Activated CD4-positive, alpha-beta memory T cell treated with anti-CD3 and anti-CD28 coated beads, Interleukin-2, amount 10 ng/mL, durations not matched to agents 7 days and 5 days (primary cell): ENCODE data around the gene CYTH2. TPM values are rescaled to one million over a fixed set of nuclear protein-coding genes. Genes with fewer than 3 reads are reported as not detected.

Source experiments
- CTCF ChIA-PET: fragments of 350-600 bp; sonication (Branson Sonifier 250); formaldehyde crosslinking; loops from one replicate; lab custom pipeline; 2021; ENCODE audit warnings: antibody characterized with exemption, inconsistent platforms; lab: Charles Lee
- POLR2A ChIA-PET: fragments of 350-600 bp; sonication (Branson Sonifier 250); formaldehyde crosslinking; loops from one replicate; lab custom pipeline; 2021; ENCODE audit warnings: antibody characterized with exemption; lab: Charles Lee
- DNase-seq: peaks from one replicate; pipeline ENCODE4 v3.0.0-alpha.2; 2020
- H3K27ac Mint-ChIP-seq: one replicate; pipeline ENCODE4 v1.8.0; 2021; ENCODE audit warnings: mild to moderate bottlenecking, mixed read lengths
- H3K27me3 Mint-ChIP-seq: one replicate; pipeline ENCODE4 v1.8.0; 2021; ENCODE audit warnings: mixed read lengths
- H3K36me3 Mint-ChIP-seq: one replicate; pipeline ENCODE4 v1.8.0; 2021; ENCODE audit warnings: low read depth, mixed read lengths
- H3K4me1 Mint-ChIP-seq: one replicate; pipeline ENCODE4 v1.8.0; 2021; ENCODE audit warnings: mixed read lengths
- H3K4me3 Mint-ChIP-seq: one replicate; pipeline ENCODE4 v1.8.0; 2021; ENCODE audit warnings: mild to moderate bottlenecking, mixed read lengths
- H3K9me3 Mint-ChIP-seq: one replicate; pipeline ENCODE4 v1.8.0; 2021; ENCODE audit warnings: mixed read lengths
- total RNA-seq, 2 experiments: library from RNA; stranded (reverse); gene quantifications; one replicate each; pipeline ENCODE4 v1.2.3, GENCODE V29; 2021

The CYTH2 gene
- total RNA-seq, 2 experiments from 2014 or later, result 53.2 to 55.3 TPM

- H3K27ac Mint-ChIP-seq, result peak overlapping the region; percentile 83
- peaks cover 19% of the 10 kb centered on the region for H3K36me3 Mint-ChIP-seq
- H3K4me3 Mint-ChIP-seq, result peak overlapping the region; percentile 83
- H3K9me3 Mint-ChIP-seq, result no peaks in the 10 kb centered on the region
- ChIA-PET POLR2A (interaction anchor here (0.8 to 1.7 kb wide), 3 partner anchors 13 to 81 kb away, joined by 3 to 4 read pairs (median 3); partner anchors contain the start of genes LMTK3, SYNGR4 and TMEM143), CTCF (interaction anchor here (0.9 to 1.6 kb wide), 5 partner anchors 45 to 124 kb away, joined by 3 to 8 read pairs (median 3); partner anchors contain the start of gene KDELR1)
- H3K27me3 Mint-ChIP-seq, result peaks cover 25% of the 10 kb centered on the region
- H3K4me1 Mint-ChIP-seq, result peaks cover 42% of the 10 kb centered on the region
- DNase-seq, result no peak
Observed at GRCh38 chr19:48444936-48445200, 24.3 kb upstream of the CYTH2 start.

DNA sequence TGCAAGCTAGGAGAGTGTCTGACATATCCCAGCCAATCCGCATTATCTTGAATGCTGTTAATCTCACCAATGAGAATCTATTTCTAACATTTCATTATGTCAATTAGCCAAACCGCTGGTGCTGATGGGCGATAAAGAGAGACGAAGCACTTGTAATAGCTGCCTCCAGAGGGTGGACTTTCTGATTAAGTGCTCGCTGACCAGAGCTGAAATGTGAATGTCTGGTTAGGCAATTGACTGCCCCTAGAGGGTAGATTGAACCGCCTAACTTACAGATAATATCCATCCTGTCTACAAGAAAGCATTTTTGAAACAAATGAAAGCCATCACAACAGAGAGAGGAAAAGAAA lies 23.9 kb upstream of the CYTH2 start:
- H3K4me3 Mint-ChIP-seq, result peak overlapping the region; percentile 83
- H3K27ac Mint-ChIP-seq, result peak overlapping the region; percentile 83
- no peak for DNase-seq
- no peaks in the 10 kb centered on the region for H3K9me3 Mint-ChIP-seq
- ChIA-PET POLR2A (interaction anchor here (0.8 to 1.4 kb wide), 3 partner anchors 12 to 81 kb away, joined by 3 read pairs; partner anchors contain the start of genes SYNGR4 and TMEM143), CTCF (interaction anchor here (0.9 to 1.6 kb wide), 5 partner anchors 44 to 124 kb away, joined by 3 to 8 read pairs (median 3); partner anchors contain the start of gene KDELR1)
- peaks cover 25% of the 10 kb centered on the region for H3K27me3 Mint-ChIP-seq
- peaks cover 42% of the 10 kb centered on the region for H3K4me1 Mint-ChIP-seq
- peaks cover 19% of the 10 kb centered on the region for H3K36me3 Mint-ChIP-seq

DNA sequence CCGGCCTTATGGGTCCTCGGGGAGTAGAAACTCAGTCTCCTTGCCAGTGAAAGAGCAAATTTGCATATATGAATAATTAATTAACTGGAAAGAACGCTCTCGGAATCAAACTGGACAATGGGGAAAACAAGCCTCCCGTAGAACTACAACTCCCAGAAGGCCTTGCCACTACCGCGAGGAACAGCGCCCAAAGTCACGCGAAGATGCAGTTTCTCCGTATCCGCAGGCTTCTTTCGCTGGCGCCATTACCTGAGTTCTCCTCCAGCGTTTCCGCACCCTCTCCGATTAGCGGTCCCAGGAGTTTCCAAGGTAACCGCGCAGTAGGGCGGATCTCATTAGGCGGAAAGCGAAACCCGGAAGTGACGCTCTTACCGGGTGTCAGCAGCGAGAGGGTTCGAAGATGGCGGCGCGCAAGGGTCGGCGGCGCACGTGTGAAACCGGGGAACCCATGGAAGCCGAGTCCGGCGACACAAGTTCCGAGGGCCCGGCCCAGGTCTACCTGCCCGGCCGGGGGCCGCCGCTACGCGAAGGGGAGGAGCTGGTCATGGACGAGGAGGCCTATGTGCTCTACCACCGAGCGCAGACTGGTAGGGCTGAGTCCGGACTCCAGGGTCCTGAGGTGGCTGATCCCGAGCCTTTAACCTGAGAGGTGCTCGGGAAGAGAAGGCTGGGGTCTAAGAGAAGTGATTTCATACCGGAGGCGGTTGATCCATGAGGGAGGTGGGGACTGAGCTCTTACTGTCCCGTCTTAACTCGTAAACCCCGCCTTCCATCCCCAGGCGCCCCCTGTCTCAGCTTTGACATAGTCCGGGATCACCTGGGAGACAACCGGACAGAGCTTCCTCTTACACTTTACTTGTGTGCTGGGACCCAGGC lies 23.3 kb upstream of the CYTH2 start, which contains the start of gene GRWD1:
Gene GRWD1 (plus strand): TSS at position 378 of the 876 bp plus-strand sequence. CDS start 23 bp downstream, at position 401.
- ChIA-PET CTCF (interaction anchor here (0.7 to 1.6 kb wide), 6 partner anchors 9 to 125 kb away, joined by 3 to 8 read pairs (median 4); partner anchors contain the start of gene KDELR1), POLR2A (interaction anchor here (0.6 to 1.5 kb wide), 7 partner anchors 24 to 1270 kb away, joined by 3 to 6 read pairs (median 3); partner anchors contain the start of genes SYNGR4 and TMEM143)
- H3K4me1 Mint-ChIP-seq, result peaks cover 42% of the 10 kb centered on the region
- peak within 1 kb of the TSS; percentile 83 for H3K4me3 Mint-ChIP-seq
- H3K27me3 Mint-ChIP-seq, result peaks cover 24% of the 10 kb centered on the region
- peak within 1 kb of the TSS; percentile 83 for H3K27ac Mint-ChIP-seq
- H3K9me3 Mint-ChIP-seq, result no peaks in the 10 kb centered on the region
- peaks cover 19% of the 10 kb centered on the region for H3K36me3 Mint-ChIP-seq
- peak; percentile 96 for DNase-seq

- Mint-ChIP-seq H3K36me3 (peaks cover 22% of the 10 kb centered on the region), H3K4me3 (peak overlapping the region; percentile 83), H3K9me3 (no peaks in the 10 kb centered on the region), H3K27ac (peak overlapping the region; percentile 40), H3K27me3 (peaks cover 18% of the 10 kb centered on the region), H3K4me1 (peaks cover 41% of the 10 kb centered on the region)
- no peak for DNase-seq
- POLR2A ChIA-PET, result interaction anchor here (0.6 to 1.5 kb wide), 6 partner anchors 39 to 1269 kb away, joined by 3 to 6 read pairs (median 3); partner anchors contain the start of genes SYNGR4 and TMEM143
- CTCF ChIA-PET, result interaction anchor here (0.7 to 1.6 kb wide), 3 partner anchors 10 to 113 kb away, joined by 4 to 8 read pairs (median 4); partner anchors contain the start of gene KDELR1
Observed at GRCh38 chr19:48446579-48446978, 22.6 kb upstream of the CYTH2 start.

DNA sequence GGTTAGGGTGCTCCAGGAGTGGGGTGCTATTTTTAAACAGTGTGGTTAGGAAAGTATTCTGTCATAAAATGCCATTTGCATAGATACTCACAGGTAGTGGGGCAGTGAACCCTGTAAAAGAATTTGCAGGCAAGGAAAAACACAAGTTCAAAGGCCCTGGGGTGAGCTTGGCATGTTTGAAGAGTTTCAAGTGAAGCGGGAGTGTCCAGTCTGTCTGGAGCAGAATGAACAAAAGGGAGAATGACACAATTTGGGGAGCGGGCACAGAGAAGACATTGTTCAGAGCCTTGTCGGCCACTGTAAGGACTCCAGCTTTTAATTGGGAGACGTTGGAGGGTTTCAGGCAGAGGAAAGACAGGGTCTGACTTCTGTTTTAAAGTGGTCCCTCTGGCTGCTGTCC lies 20.6 kb upstream of the CYTH2 start:
- CTCF ChIA-PET, result interaction anchor here (0.8 kb wide), 1 partner anchor 17 kb away, joined by 3 read pairs; no protein-coding TSS in a partner anchor
- H3K4me3 Mint-ChIP-seq, result no peak overlapping the region

GRCh38 chr19:48450441-48450840 lies 18.7 kb upstream of the CYTH2 start:
- Mint-ChIP-seq H3K27ac (no peak overlapping the region), H3K4me3 (no peak overlapping the region), H3K27me3 (no peaks in the 10 kb centered on the region), H3K36me3 (peaks cover 37% of the 10 kb centered on the region), H3K4me1 (peaks cover 25% of the 10 kb centered on the region), H3K9me3 (no peaks in the 10 kb centered on the region)
- ChIA-PET CTCF (no interaction called here), POLR2A (no interaction called here)
- DNase-seq, result no peak

More for the DNA sequence above, 20.6 kb upstream of the CYTH2 start:
- no peak for DNase-seq
- peaks cover 10% of the 10 kb centered on the region for H3K27me3 Mint-ChIP-seq
- H3K9me3 Mint-ChIP-seq, result no peaks in the 10 kb centered on the region
- peaks cover 29% of the 10 kb centered on the region for H3K36me3 Mint-ChIP-seq
- no peak overlapping the region for H3K27ac Mint-ChIP-seq
- POLR2A ChIA-PET, result no interaction called here
- peaks cover 35% of the 10 kb centered on the region for H3K4me1 Mint-ChIP-seq

- peaks cover 37% of the 10 kb centered on the region for H3K36me3 Mint-ChIP-seq
- CTCF ChIA-PET, result no interaction called here
Observed at GRCh38 chr19:48450863-48451262, 18.3 kb upstream of the CYTH2 start.

DNA sequence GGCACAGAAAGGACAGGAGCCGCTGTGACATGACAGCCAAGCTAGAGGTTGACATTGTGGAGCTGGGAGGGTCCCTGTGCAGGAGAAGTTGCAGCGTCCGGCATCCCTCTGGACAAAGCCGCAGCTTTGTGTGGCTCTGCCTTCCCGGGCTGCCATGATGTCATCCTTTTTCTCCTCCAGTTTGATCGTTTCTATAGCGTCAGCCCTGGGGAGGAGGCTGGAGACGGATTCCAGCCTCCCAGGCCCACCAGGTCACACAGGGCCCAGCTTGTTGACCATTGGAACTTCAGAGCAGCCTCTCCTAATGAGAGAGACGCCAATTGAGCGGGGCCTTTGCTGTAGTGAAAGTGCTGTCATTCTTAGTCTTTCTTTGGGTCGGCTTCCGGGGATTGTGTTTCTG lies 17.5 kb upstream of the CYTH2 start:
- CTCF ChIA-PET, result no interaction called here
- Mint-ChIP-seq H3K4me3 (no peak overlapping the region), H3K27me3 (no peaks in the 10 kb centered on the region), H3K9me3 (no peaks in the 10 kb centered on the region), H3K4me1 (peaks cover 13% of the 10 kb centered on the region), H3K36me3 (peaks cover 37% of the 10 kb centered on the region), H3K27ac (no peak overlapping the region)
- DNase-seq, result no peak
- POLR2A ChIA-PET, result no interaction called here

More at GRCh38 chr19:48450863-48451262, 18.3 kb upstream of the CYTH2 start:
- H3K4me3 Mint-ChIP-seq, result no peak overlapping the region
- H3K4me1 Mint-ChIP-seq, result peaks cover 20% of the 10 kb centered on the region
- no peaks in the 10 kb centered on the region for H3K9me3 Mint-ChIP-seq
- POLR2A ChIA-PET, result no interaction called here
- H3K27me3 Mint-ChIP-seq, result no peaks in the 10 kb centered on the region
- no peak overlapping the region for H3K27ac Mint-ChIP-seq
- DNase-seq, result no peak

- peaks cover 38% of the 10 kb centered on the region for H3K36me3 Mint-ChIP-seq
- no peak overlapping the region for H3K4me3 Mint-ChIP-seq
- DNase-seq, result no peak
- no peak overlapping the region for H3K27ac Mint-ChIP-seq
- H3K9me3 Mint-ChIP-seq, result no peaks in the 10 kb centered on the region
- ChIA-PET CTCF (no interaction called here), POLR2A (no interaction called here)
- peaks cover 8% of the 10 kb centered on the region for H3K4me1 Mint-ChIP-seq
- H3K27me3 Mint-ChIP-seq, result no peaks in the 10 kb centered on the region
Observed at GRCh38 chr19:48452289-48453190, 16.6 kb upstream of the CYTH2 start.

GRCh38 chr19:48454150-48454730 lies 14.9 kb upstream of the CYTH2 start:
- CTCF ChIA-PET, result no interaction called here
- no peaks in the 10 kb centered on the region for H3K27me3 Mint-ChIP-seq
- POLR2A ChIA-PET, result no interaction called here
- H3K4me3 Mint-ChIP-seq, result no peak overlapping the region
- DNase-seq, result no peak
- H3K36me3 Mint-ChIP-seq, result peaks cover 28% of the 10 kb centered on the region
- no peaks in the 10 kb centered on the region for H3K9me3 Mint-ChIP-seq
- peaks cover 3% of the 10 kb centered on the region for H3K4me1 Mint-ChIP-seq
- no peak overlapping the region for H3K27ac Mint-ChIP-seq

GRCh38 chr19:48455171-48455907 lies 13.8 kb upstream of the CYTH2 start, which contains the start of gene KCNJ14:
Gene KCNJ14 (plus strand): TSS chr19:48455574. CDS start chr19:48461725, 6,151 bp downstream.
- no peak within 1 kb of the TSS for H3K4me3 Mint-ChIP-seq
- ChIA-PET POLR2A (no interaction called here), CTCF (no interaction called here)
- peaks cover 3% of the 10 kb centered on the region for H3K4me1 Mint-ChIP-seq
- peaks cover 28% of the 10 kb centered on the region for H3K36me3 Mint-ChIP-seq
- no peak within 1 kb of the TSS for H3K27ac Mint-ChIP-seq
- no peaks in the 10 kb centered on the region for H3K9me3 Mint-ChIP-seq
- no peak for DNase-seq
- no peaks in the 10 kb centered on the region for H3K27me3 Mint-ChIP-seq
